T-helper 2 cell treated with Interferon-gamma antibody and Interleukin-4, amounts not matched to agents 100 ng/mL and 5 ng/mL, for 36 hours (primary cell): ENCODE results near the gene FAM107B. TPM values are rescaled to one million over a fixed set of nuclear protein-coding genes. Genes with fewer than 3 reads are reported as not detected.
"Not testable (repeated sequence)": the region's sequence is repeated elsewhere in the genome, so short reads cannot be mapped to it uniquely, and the experiment has no call there.

Experiments used
- intact Hi-C: fragments of 100-400 bp; cut with micrococcal nuclease; formaldehyde crosslinking; loops from one replicate; pipeline ENCODE4 v1.15.1; 2023
- total RNA-seq: library from RNA; stranded (reverse); gene quantifications from 2 replicates; pipeline ENCODE4 v1.2.3, GENCODE V29; 2022

Gene FAM107B
- total RNA-seq, result 161 TPM in 2 replicates

- intact Hi-C loops, result no loop called here
Measured at GRCh38 chr10:14774797-14775196, at the start of gene FAM107B. TSS of gene FAM107B (minus strand) at chr10:14774897. CDS start at chr10:14774663, 234 bp downstream.

GRCh38 chr10:14823966-14824365 lies 49.3 kb upstream of the FAM107B start:
- intact Hi-C loops, result loop anchor here (1.0 to 5.0 kb wide), 3 partner anchors 219 to 325 kb away; no protein-coding TSS in a partner anchor

GRCh38 chr10:14822879-14823755 lies 48.4 kb upstream of the FAM107B start:
- intact Hi-C loops, result loop anchor here (1.0 to 5.0 kb wide), 3 partner anchors 218 to 324 kb away; no protein-coding TSS in a partner anchor

GRCh38 chr10:14821635-14822375 lies 47.1 kb upstream of the FAM107B start:
- intact Hi-C loops, result loop anchor here (2.0 to 5.0 kb wide), 2 partner anchors 217 to 285 kb away; no protein-coding TSS in a partner anchor

- intact Hi-C loops, result loop anchor here (5.0 kb wide), 1 partner anchor 283 kb away; no protein-coding TSS in a partner anchor
Measured at GRCh38 chr10:14820775-14821154, 46.1 kb upstream of the FAM107B start.

- intact Hi-C loops, result loop anchor here (5.0 kb wide), 1 partner anchor 283 kb away; no protein-coding TSS in a partner anchor
Measured at GRCh38 chr10:14820010-14820774, 45.5 kb upstream of the FAM107B start.

GRCh38 chr10:14816717-14817116 lies 42.0 kb upstream of the FAM107B start:
- intact Hi-C loops, result not testable (repeated sequence)

- intact Hi-C loops, result no loop called here
Measured at GRCh38 chr10:14815681-14816080, 41.0 kb upstream of the FAM107B start.

- intact Hi-C loops, result no loop called here
Measured at GRCh38 chr10:14812271-14812670, 37.6 kb upstream of the FAM107B start.

- intact Hi-C loops, result no loop called here
Measured at GRCh38 chr10:14810969-14811953, 36.6 kb upstream of the FAM107B start.

GRCh38 chr10:14806318-14806717 lies 31.6 kb upstream of the FAM107B start:
- intact Hi-C loops, result no loop called here

GRCh38 chr10:14803827-14804226 lies 29.1 kb upstream of the FAM107B start:
- intact Hi-C loops, result no loop called here

GRCh38 chr10:14801723-14802122 lies 27.0 kb upstream of the FAM107B start:
- intact Hi-C loops, result no loop called here

- intact Hi-C loops, result no loop called here
Measured at GRCh38 chr10:14800397-14800796, 25.7 kb upstream of the FAM107B start.

GRCh38 chr10:14798636-14799035 lies 23.9 kb upstream of the FAM107B start:
- intact Hi-C loops, result no loop called here

GRCh38 chr10:14787938-14788337 lies 13.2 kb upstream of the FAM107B start:
- intact Hi-C loops, result no loop called here

GRCh38 chr10:14784459-14785055 lies 9.9 kb upstream of the FAM107B start:
- intact Hi-C loops, result no loop called here

- intact Hi-C loops, result no loop called here
Measured at GRCh38 chr10:14782691-14783363, 8.1 kb upstream of the FAM107B start.

GRCh38 chr10:14781763-14782162 lies 7.1 kb upstream of the FAM107B start:
- intact Hi-C loops, result no loop called here
